DMS79 (cell line): Measurements from ENCODE around the gene OR8S1.
"Not testable (repeated sequence)": the region's sequence is repeated elsewhere in the genome, so short reads cannot be mapped to it uniquely, and the experiment has no call there.

Experiments
- DNase-seq: peaks from one replicate; lab custom pipeline; 2025; lab: John Stamatoyannopoulos, UW

OR8S1 gene, protein sequence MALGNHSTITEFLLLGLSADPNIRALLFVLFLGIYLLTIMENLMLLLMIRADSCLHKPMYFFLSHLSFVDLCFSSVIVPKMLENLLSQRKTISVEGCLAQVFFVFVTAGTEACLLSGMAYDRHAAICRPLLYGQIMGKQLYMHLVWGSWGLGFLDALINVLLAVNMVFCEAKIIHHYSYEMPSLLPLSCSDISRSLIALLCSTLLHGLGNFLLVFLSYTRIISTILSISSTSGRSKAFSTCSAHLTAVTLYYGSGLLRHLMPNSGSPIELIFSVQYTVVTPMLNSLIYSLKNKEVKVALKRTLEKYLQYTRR

GRCh38 chr12:48525332-48525731 lies at the start of gene OR8S1:
OR8S1 (plus strand) TSS chr12:48525632; CDS start chr12:48525632, 0 bp downstream.
- DNase-seq: no peak

DNA sequence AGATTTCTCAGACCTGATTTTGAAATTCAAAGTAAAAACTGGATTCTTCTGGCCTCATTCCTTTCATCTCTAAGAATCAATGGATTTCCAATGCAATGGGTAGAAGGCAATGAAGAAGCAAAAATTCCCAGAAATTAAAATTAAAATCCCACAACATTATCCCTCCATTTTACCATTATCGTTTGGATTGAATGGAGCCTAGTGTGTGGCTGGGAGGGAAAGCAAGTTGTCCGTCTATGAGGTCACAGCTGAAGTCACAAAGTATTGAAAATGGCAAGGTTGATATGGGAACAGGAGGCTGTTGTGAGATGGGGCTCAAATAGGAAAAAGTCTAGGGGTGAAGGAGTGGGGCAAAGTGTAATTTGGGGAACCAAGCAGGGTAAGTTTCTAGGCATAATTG lies 43.2 kb upstream of the OR8S1 start, which contains the start of gene C12orf54:
C12orf54 (plus strand) TSS at position 301 of the 400 bp plus-strand sequence. CDS start 799 bp downstream, outside the sequence.
- no peak for DNase-seq

DNA sequence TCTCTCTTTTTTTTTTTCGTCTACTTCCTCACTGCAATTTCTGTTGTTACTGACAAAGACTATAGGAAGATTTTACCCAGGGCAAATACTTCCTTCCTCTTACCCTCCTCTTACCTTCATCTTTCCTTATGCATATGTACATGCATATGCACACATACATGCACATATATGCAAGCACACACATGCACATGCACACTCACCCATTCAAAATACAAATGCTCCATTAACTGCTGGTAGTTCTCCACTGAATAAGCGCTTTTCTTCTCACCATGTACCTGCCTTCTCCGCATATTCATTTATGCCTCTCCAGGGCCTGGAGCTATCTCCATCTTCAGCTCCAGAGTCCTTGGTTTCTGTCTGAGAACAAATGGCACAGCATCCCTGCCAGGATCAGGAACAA lies 42.5 kb upstream of the OR8S1 start:
- DNase-seq: no peak

DNA sequence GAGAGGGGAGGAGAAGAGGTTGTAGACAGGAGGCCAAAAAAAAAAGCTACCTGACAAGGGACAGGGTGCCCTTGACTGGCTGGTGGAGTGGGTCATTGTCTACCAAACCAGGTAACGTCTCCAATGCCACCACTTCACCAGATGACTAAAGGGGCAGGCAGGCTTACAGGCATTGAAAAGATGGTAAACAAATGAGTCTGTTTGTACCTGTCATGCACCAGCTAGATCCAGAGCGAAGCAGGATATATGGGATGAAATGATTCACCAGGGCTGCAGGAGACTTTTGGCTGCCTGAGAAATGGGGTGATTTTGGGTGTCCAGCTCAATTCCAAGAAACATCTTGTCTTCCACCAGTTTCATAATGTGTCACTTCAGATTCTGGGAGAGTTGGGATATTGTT lies 39.2 kb upstream of the OR8S1 start:
- DNase-seq: no peak

- no peak for DNase-seq
Observed at GRCh38 chr12:48486679-48487078, 38.8 kb upstream of the OR8S1 start.

DNA sequence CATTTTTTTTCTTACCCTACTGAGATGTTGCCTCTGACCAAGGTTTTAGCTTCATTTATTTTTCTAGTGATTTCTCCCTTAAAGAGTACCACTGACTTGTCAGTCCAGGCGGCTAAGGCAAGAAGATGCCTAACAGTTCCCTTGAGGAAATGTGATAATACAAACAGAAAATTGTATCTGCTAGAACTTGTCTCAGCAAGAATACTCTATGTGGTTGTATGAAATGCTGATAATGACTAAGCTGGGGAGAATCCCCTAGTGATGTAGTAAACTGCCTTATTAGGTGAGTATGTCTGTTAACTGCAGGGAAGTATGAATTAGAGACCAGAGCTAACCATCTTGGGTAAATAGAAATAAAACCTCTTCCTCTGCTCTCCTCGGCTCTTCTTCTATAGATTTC lies 36.4 kb upstream of the OR8S1 start:
- DNase-seq: no peak

GRCh38 chr12:48489456-48489855 lies 36.0 kb upstream of the OR8S1 start:
- not testable (repeated sequence) for DNase-seq

DNA sequence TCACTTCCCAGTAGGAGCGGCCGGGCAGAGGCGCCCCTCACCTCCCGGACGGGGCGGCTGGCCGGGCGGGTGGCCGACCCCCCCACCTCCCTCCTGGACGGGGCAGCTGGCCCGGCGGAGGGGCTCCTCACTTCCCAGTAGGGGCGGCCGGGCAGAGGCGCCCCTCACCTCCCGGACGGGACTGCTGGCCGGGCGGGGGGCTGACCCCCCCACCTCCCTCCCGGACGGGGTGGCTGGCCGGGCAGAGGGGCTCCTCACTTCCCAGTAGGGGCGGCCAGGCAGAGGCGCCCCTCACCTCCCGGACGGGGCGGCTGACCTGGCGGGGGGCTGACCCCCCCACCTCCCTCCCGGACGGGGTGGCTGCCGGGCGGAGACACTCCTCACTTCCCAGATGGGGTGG lies 25.2 kb upstream of the OR8S1 start:
- not testable (repeated sequence) for DNase-seq

- DNase-seq: not testable (repeated sequence)
Observed at GRCh38 chr12:48506836-48507235, 18.6 kb upstream of the OR8S1 start.

- no peak for DNase-seq
Observed at GRCh38 chr12:48508987-48509386, 16.4 kb upstream of the OR8S1 start.

- no peak for DNase-seq
Observed at GRCh38 chr12:48510111-48510510, 15.3 kb upstream of the OR8S1 start.

DNA sequence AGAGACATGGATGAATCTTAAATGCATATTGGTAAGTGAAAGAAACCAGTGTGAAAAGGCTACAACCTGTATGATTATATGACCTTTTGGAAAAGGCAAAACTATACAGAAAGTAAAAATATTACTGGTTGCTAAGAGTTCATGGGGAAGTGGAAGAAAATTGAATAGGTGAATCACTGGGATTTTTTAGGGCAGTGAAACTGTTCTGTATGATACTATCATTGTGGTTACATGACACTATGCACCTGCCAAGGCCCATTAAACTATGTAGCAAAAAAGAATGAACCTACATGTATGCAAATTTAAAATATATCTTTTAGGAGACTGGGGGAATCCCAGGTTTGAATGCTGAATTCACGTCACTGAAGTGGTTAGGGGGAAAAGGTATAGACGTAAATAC lies 12.6 kb upstream of the OR8S1 start:
- no peak for DNase-seq

DNA sequence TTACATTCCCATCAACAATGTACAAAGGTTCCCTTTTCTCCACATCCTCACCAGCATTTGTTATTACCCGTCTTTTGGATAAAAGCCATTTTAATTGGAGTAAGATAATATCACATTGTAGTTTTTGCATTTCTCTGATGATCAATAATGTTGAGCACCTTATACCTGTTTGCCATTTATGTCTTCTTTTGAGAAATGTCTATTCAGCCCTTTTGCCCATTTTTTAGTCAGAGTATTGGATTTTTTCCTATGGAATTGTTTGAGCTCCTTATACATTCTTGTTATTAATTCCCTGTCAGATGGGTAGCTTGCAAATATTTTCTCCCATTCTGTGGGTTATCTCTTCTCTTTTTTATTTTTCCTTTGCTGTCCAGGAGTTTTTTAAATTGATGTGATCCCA lies 10.7 kb upstream of the OR8S1 start:
- no peak for DNase-seq

DNA sequence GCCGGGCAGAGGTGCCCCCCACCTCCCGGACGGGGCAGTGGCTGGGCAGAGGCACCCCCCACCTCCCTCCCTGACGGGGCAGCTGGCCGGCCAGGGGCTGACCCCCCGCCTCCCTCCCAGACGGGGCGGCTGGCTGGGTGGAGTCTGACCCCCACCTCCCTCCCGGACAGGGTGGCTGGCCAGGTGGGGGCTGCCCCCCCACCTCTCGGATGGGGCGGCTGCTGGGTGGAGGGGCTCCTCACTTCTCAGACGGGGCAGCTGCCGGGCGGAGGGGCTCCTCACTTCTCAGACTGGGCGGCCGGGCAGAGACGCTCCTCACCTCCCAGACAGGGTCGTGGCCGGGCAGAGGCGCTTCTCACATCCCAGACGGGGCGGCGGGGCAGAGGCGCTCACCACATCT lies 5.1 kb upstream of the OR8S1 start:
- DNase-seq: not testable (repeated sequence)

GRCh38 chr12:48527891-48528670 lies 2.6 kb downstream of the OR8S1 start:
- DNase-seq: no peak

GRCh38 chr12:48532601-48533000 lies 7.2 kb downstream of the OR8S1 start:
- DNase-seq: no peak

DNA sequence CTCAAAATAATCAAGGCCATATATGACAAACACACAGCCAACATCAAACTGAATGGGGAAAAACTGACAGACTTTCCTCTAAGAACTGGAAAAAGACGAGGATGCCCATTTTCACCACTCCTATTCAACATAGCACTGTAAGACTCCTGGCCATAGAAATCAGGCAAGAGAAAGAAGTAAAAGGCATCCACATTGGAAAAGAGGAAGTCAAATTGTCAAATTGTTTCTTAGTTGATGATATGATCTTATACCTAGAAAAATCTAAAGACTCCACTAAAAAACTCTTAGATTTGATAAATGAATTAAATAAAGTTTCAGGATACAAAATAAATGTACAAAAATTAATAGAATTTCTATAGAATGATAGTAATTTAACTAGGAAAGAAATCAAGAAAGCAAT lies 11.2 kb downstream of the OR8S1 start:
- no peak for DNase-seq

DNA sequence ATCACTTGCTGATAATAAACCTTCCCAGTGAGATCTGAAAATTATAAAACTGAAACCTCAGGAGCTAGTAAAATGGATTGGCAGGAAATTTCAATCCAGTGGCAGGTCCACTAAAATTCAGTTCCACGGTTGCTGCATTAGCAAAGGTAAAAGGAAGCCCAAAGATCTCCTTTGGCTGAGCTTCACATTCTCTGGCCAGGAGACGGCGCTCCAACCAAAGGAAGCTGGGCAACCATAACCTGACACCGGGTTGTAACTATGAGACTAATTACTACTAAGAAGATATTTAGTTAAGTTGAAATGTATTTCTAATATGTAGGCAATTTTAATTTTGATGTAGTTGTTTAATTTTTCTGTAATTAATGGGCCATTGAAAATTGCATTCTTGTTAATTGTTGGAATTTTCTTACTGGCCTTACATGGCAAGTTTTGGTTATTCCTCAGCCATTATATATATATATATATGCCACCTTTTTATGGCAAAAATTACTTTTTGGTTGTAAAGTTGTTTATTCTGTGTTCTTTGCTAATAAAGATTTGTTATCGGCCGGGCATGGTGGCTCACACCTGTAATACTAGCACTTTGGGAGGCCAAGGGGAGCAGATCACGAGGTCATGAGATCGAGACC lies 17.0 kb downstream of the OR8S1 start:
- no peak for DNase-seq

GRCh38 chr12:48545833-48546469 lies 20.5 kb downstream of the OR8S1 start:
- no peak for DNase-seq

- not testable (repeated sequence) for DNase-seq
Observed at GRCh38 chr12:48547012-48547411, 21.6 kb downstream of the OR8S1 start.

- DNase-seq: not testable (repeated sequence)
Observed at GRCh38 chr12:48551636-48552035, 26.2 kb downstream of the OR8S1 start.

DNA sequence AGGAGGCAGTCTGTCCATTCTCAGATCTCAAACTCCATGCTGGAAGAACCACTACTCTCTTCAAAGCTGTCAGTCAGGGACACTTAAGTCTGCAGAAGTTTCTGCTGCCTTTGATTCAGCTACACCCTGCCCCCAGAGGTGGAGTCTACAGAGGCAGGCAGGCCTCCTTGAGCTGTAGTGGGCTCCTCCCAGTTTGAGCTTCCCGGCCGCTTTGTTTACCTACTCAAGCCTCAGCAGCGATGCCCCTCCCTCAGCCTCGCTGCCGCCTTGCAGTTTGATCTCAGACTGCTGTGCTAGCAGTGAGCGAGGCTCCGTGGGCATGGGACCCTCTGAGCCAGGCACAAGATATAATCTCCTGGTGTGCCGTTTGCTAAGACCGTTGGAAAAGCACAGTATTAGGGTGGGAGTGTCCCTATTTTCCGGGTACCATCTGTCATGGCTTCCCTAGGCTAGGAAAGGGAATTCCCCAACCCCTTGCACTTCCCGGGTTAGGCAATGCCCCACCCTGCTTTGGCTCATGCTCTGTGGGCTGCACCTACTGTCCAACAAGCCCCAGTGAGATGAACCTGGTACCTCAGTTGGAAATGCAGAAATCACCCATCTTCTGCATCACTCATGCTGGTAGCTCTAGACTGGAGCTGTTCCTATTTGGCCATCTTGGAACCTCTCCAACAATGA lies 28.4 kb downstream of the OR8S1 start:
- not testable (repeated sequence) for DNase-seq
